Psoas muscle (tissue), 8 donors: ENCODE measurements around the gene ZMYM3. TPM values are rescaled to one million over a fixed set of nuclear protein-coding genes. Genes with fewer than 3 reads are reported as not detected.

Experiments used
- ATAC-seq, 4 donors: fragments of 200-7000 bp; cut with Tn5 transposase; one replicate each; pipeline ENCODE4 v1.9.1; 2020; ENCODE audit warnings: moderate library complexity in 3 of 4, mild to moderate bottlenecking in 2 of 4
- DNase-seq, 2 donors: peaks; one replicate each; pipeline ENCODE4 v3.0.0-alpha.2; 2020
- H3K27ac ChIP-seq: fragments of 200-600 bp; one replicate; pipeline ENCODE4 v1.8.0; 2022
- H3K27me3 ChIP-seq, 3 donors: fragments of 200-600 bp in 1 of 3; one replicate each; pipeline versions ENCODE4 v1.6.1 to v1.8.0; 2013 to 2022; ENCODE audit warnings: low read length in 2 of 3, mild to moderate bottlenecking in 2 of 3, moderate library complexity in 1 of 3; ENCODE audit not compliant: insufficient read depth in 3 of 3
- H3K36me3 ChIP-seq, 2 donors: fragments of 200-600 bp in 1 of 2; one replicate each; pipeline versions ENCODE4 v1.6.1 to v1.8.0; 2013 to 2022; ENCODE audit warnings: low read depth in 1 of 2, mild to moderate bottlenecking in 1 of 2, moderate library complexity in 1 of 2; ENCODE audit not compliant: insufficient read depth in 1 of 2
- H3K4me1 ChIP-seq: fragments of 200-600 bp; one replicate; pipeline ENCODE4 v1.8.0; 2022
- H3K4me3 ChIP-seq: fragments of 200-600 bp; one replicate; pipeline ENCODE4 v1.8.0; 2022; ENCODE audit warnings: mild to moderate bottlenecking
- H3K9me3 ChIP-seq: fragments of 200-600 bp; one replicate; pipeline ENCODE4 v1.8.0; 2022
- WGBS, 3 donors: extraction: QIAGEN DNeasy Blood & Tissue Kit; methylation state at CpG; one replicate each; pipeline versions ENCODE4 v1.1.6 to v1.1.7; 2013; 5-methylcytosine and 5-hydroxymethylcytosine counted together
- intact Hi-C, 2 donors: fragments of 100-400 bp; cut with DNase I; formaldehyde crosslinking; loops; one replicate each; pipeline versions ENCODE4 v1.11.0 to v1.14.2; 2022
- polyA plus RNA-seq, 3 donors: library from polyadenylated mRNA; stranded (reverse); fragments of 200-250 nt; gene quantifications; one replicate each; pipeline ENCODE4 v1.2.3, GENCODE V29; 2013
- total RNA-seq, 4 donors: library from RNA; stranded (reverse); fragmentation: NEBNext Ultra II Directional in 2 of 4; extraction: Animal tissue kit (Norgen Biotek cat#: 25700) in 2 of 4; gene quantifications; one replicate each; pipeline versions ENCODE4 v1.2.1 to v1.2.4, GENCODE V29; 2021 to 2023
- TF ChIP-seq, protein P1 (sequence below): fragments of 200-600 bp; IDR thresholded peaks from one replicate; pipeline ENCODE4 v1.8.0; 2022; ENCODE audit warnings: antibody characterized with exemption
- donor health status: healthy with polysubstance abuse.
- donor health status: DM: no; HTN: no; CAD: no; lungs with moderate emphysema.
- donor health status: Bipolar disorder and iron deficiency.
- donor health status: healthy.
- donor health status: DM: yes; HTN: yes; CAD: no.
- donor health status: DM: no; HTN: no; CAD: no.
- donor health status: DM: no; HTN: no; CAD: no.
- donor health status: DM: yes; HTN: yes; CAD: no.

The ZMYM3 gene
- total and polyA plus RNA-seq, 7 donors = 2.5 to 10.6 (median 6.3) TPM

DNA sequence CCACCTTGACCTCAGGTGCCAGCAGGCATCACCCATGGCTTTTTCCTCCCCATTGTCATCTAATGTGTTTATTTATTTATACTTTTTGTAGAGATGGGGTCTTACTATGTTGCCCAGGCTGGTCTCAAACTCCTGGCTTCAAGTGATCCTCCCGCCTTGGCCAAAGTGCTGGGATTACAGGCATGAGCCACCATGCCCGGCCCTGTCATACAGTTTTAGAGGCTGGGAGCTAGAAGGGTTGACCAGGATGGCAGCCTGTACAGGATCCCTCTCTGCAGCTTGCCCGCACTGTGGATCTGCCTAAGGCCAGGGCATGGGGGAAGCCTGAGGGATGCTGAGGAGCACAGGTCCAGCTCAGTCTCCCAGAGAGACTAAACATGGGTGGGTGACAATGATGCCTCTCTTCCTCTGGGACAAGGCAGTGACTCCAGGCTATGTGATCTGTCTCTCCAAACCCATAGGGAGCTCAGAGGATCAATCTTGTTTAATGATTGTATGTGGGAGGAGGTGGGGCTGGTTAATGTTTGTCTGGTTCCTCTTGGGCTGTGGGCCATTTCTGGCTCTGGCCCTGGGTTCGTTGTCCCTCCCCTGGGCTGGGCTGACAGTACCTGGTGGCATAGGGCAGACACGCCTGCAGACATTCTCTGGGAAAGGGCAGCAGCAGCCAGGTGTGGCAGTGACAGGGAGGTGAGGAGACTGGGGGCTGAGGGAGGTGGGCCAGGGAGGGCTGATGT, 39.2 kb downstream of the ZMYM3 start:
- TF ChIP-seq, protein P1, sequence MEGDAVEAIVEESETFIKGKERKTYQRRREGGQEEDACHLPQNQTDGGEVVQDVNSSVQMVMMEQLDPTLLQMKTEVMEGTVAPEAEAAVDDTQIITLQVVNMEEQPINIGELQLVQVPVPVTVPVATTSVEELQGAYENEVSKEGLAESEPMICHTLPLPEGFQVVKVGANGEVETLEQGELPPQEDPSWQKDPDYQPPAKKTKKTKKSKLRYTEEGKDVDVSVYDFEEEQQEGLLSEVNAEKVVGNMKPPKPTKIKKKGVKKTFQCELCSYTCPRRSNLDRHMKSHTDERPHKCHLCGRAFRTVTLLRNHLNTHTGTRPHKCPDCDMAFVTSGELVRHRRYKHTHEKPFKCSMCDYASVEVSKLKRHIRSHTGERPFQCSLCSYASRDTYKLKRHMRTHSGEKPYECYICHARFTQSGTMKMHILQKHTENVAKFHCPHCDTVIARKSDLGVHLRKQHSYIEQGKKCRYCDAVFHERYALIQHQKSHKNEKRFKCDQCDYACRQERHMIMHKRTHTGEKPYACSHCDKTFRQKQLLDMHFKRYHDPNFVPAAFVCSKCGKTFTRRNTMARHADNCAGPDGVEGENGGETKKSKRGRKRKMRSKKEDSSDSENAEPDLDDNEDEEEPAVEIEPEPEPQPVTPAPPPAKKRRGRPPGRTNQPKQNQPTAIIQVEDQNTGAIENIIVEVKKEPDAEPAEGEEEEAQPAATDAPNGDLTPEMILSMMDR = no peak
- peaks cover 0 to 20% (median 0%) of the 10 kb centered on the region in 3 donors for H3K27me3 ChIP-seq
- no peak for ATAC-seq
- 77 to 95% (median 77%) methylated on average over 2 to 5 of the region's 5 CpGs for WGBS, 3 donors
- no peak overlapping the region for H3K27ac ChIP-seq
- H3K4me1 ChIP-seq = no peaks in the 10 kb centered on the region
- H3K4me3 ChIP-seq = no peak overlapping the region
- no peaks in the 10 kb centered on the region for H3K9me3 ChIP-seq
- intact Hi-C loops = no loop called here
- no peaks in the 10 kb centered on the region for H3K36me3 ChIP-seq
- DNase-seq = no peak

DNA sequence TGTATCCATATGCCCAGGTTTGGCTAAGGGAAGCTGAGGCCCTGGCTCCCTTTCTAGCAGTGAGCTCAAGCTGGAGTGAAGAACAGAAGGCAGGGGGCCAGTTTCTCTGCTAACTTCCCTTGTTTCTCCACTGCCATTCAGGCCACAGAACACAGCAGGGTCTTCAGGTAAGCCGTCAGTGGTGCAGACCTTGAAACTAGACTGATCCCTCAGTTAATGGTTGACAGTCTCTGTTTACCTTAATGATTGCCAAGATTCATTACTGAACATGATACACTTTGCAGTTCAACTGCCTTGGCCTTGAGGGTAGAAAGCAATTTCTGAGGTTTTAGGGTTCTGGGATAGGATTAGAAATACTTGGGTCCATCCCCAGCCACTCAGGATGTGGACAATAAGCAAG, 39.8 kb downstream of the ZMYM3 start:
- H3K4me1 ChIP-seq = no peaks in the 10 kb centered on the region
- no peaks in the 10 kb centered on the region for H3K36me3 ChIP-seq
- intact Hi-C loops = no loop called here
- H3K4me3 ChIP-seq = no peak overlapping the region
- 87 to 90% (median 90%) methylated on average over 1 of the region's 1 CpG for WGBS, 3 donors
- no peak for DNase-seq
- H3K27ac ChIP-seq = no peak overlapping the region
- TF ChIP-seq, protein P1 = no peak
- peaks cover 0 to 20% (median 0%) of the 10 kb centered on the region in 3 donors for H3K27me3 ChIP-seq
- no peaks in the 10 kb centered on the region for H3K9me3 ChIP-seq
- no peak for ATAC-seq

DNA sequence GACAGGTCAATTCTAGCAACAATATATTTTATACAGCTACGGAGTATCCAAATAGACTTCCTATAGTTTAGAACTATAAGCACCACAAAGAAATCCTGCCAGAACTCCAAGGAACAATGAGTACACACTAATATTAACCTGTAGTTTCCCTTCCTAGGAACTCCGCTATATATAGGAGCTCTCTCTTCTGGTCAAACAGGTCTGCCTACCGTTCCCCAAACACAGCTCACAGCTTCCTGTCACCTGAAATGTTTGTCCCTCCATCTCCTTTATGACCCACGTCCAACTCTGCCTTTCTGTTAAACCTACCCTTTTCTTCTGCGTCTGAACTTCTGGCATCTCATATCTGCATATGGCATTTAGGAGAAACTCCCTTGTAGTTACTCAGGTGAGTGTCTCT, 41.4 kb downstream of the ZMYM3 start:
- Histone ChIP-seq H3K9me3 (no peaks in the 10 kb centered on the region), H3K27ac (no peak overlapping the region), H3K4me3 (no peak overlapping the region), H3K36me3 (no peaks in the 10 kb centered on the region), H3K4me1 (no peaks in the 10 kb centered on the region), H3K27me3 (peaks cover 0 to 16% (median 0%) of the 10 kb centered on the region in 3 donors)
- no peak for ATAC-seq
- intact Hi-C loops = no loop called here
- TF ChIP-seq, protein P1 = no peak
- DNase-seq = no peak
- WGBS, 3 donors = 58 to 61% (median 59%) methylated on average over 5 of the region's 5 CpGs

DNA sequence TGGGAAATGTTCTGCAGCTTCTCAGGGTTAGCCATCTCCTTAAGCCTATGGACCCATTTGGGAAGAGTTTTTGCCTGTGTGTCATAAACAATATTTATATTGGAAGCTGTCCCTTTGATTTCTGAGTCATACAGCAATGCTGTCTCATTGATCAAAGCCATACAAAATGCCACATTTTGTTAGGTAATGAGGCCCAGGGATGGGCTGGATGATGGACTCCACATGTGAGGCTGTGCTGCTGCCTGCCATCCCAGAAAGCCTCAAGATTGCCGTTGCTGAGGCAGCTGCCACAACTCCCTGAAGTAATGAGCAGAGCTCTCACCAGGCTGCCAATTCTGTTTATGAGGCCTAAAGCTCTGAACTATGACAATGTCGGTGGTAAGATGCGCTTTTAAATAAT, 43.1 kb downstream of the ZMYM3 start:
- DNase-seq (no peak), ATAC-seq (no peak)
- H3K27ac ChIP-seq = no peak overlapping the region
- H3K4me3 ChIP-seq = no peak overlapping the region
- intact Hi-C loops = no loop called here
- no peaks in the 10 kb centered on the region for H3K9me3 ChIP-seq
- no peaks in the 10 kb centered on the region for H3K36me3 ChIP-seq
- 56 to 73% (median 59%) methylated on average over 3 of the region's 3 CpGs for WGBS, 3 donors
- TF ChIP-seq, protein P1 = no peak
- no peaks in the 10 kb centered on the region for H3K4me1 ChIP-seq
- H3K27me3 ChIP-seq = peaks cover 0 to 12% (median 0%) of the 10 kb centered on the region in 3 donors
